Peyer's patch (tissue), 4 donors: ENCODE results near the gene NEMP2. TPM values are rescaled to one million over a fixed set of nuclear protein-coding genes. Genes with fewer than 3 reads are reported as not detected.
"Not testable (repeated sequence)": the region's sequence is repeated elsewhere in the genome, so short reads cannot be mapped to it uniquely, and the experiment has no call there.

ENCODE experiments used
- DNase-seq, 3 donors: peaks; one replicate each; pipeline ENCODE4 v3.0.0-alpha.2; 2017 to 2019
- H3K27ac ChIP-seq, 4 donors: fragments of 200-600 bp; sonication (generic); one replicate each; pipeline ENCODE4 v1.5.1; 2016 to 2019
- H3K27me3 ChIP-seq, 2 donors: fragments of 200-600 bp; sonication (generic); one replicate each; pipeline ENCODE4 v1.5.1; 2019
- H3K36me3 ChIP-seq, 3 donors: fragments of 200-600 bp; sonication (generic); one replicate each; pipeline ENCODE4 v1.5.1; 2016 to 2019
- H3K4me1 ChIP-seq, 4 donors: fragments of 200-600 bp; sonication (generic); one replicate each; pipeline ENCODE4 v1.5.1; 2016 to 2019
- H3K4me3 ChIP-seq, 4 donors: fragments of 200-600 bp; sonication (generic); 1 replicate in 3 of 4; 2 replicates in 1 of 4; pipeline ENCODE4 v1.5.1; 2016 to 2019; ENCODE audit warnings: mild to moderate bottlenecking in 1 of 4
- H3K9me3 ChIP-seq, 4 donors: fragments of 200-600 bp; sonication (generic); one replicate each; pipeline ENCODE4 v1.5.1; 2016 to 2019; ENCODE audit warnings: mild to moderate bottlenecking in 1 of 4
- CTCF ChIP-seq, 6 experiments: fragments of 450-650 bp in 4 of 6; fragments of 200-600 bp in 2 of 6; sonication (generic) in 1 of 6; IDR thresholded peaks; one replicate each; pipeline ENCODE4 v1.5.1; 2017 to 2019; ENCODE audit warnings: antibody characterized with exemption in 6 of 6, mild to moderate bottlenecking in 3 of 6, moderate library complexity in 1 of 6
- POLR2A ChIP-seq, 2 donors: fragments of 450-650 bp; IDR thresholded peaks; one replicate each; pipeline ENCODE4 v1.5.1; 2017; ENCODE audit warnings: antibody characterized with exemption in 2 of 2, mild to moderate bottlenecking in 2 of 2, moderate library complexity in 2 of 2
- total RNA-seq, 4 donors: library from RNA; depleted of rRNA; stranded (reverse); fragments of >200 nt; gene quantifications; one replicate each; pipeline ENCODE4 v1.1.0, GENCODE V29; 2016

NEMP2 gene
- total RNA-seq, 4 donors from 2014 or later: 0.85 to 11.6 (median 1.8) TPM

GRCh38 chr2:190477661-190478454 is 56.7 kb downstream of the NEMP2 start:
- no peak for DNase-seq
- TF ChIP-seq POLR2A (IDR thresholded peaks at IDR 0.05) (no peak), CTCF (IDR thresholded peaks at IDR 0.05) (peak in 1 of 6 experiments; percentile 3)
- Histone ChIP-seq H3K27ac (peak overlapping the region in 2 of 4 donors; percentile 43 to 52), H3K36me3 (no peaks in the 10 kb centered on the region), H3K4me1 (peaks cover 0 to 10% (median 0%) of the 10 kb centered on the region in 4 donors), H3K4me3 (no peak overlapping the region), H3K9me3 (no peaks in the 10 kb centered on the region), H3K27me3 (no peaks in the 10 kb centered on the region)

- DNase-seq: no peak
- Histone ChIP-seq H3K4me3 (no peak overlapping the region), H3K4me1 (peaks cover 0 to 27% (median 0%) of the 10 kb centered on the region in 4 donors), H3K36me3 (peaks cover 0 to 9% (median 0%) of the 10 kb centered on the region in 3 donors), H3K9me3 (no peaks in the 10 kb centered on the region), H3K27me3 (no peaks in the 10 kb centered on the region), H3K27ac (peak overlapping the region in 3 of 4 donors; percentile 26 to 69 (median 27))
- TF ChIP-seq CTCF (IDR thresholded peaks at IDR 0.05): no peak
These were observed 64.2 kb downstream of the NEMP2 start for GRCh38 chr2:190470256-190470826.

- TF ChIP-seq CTCF (IDR thresholded peaks at IDR 0.05) (no peak), POLR2A (IDR thresholded peaks at IDR 0.05) (no peak)
- Histone ChIP-seq H3K27ac (peak overlapping the region in 2 of 4 donors; percentile 26 to 69), H3K9me3 (no peaks in the 10 kb centered on the region), H3K27me3 (no peaks in the 10 kb centered on the region), H3K4me1 (peaks cover 0 to 28% (median 0%) of the 10 kb centered on the region in 4 donors), H3K4me3 (no peak overlapping the region), H3K36me3 (peaks cover 0 to 9% (median 0%) of the 10 kb centered on the region in 3 donors)
- no peak for DNase-seq
These were observed 64.8 kb downstream of the NEMP2 start for GRCh38 chr2:190469771-190470170.

GRCh38 chr2:190468814-190469569 is 65.5 kb downstream of the NEMP2 start:
- H3K27me3 ChIP-seq: no peaks in the 10 kb centered on the region
- DNase-seq: peak in 1 of 3 donors; percentile 75
- H3K9me3 ChIP-seq: no peaks in the 10 kb centered on the region
- peak overlapping the region in 2 of 4 donors; percentile 48 to 69 for H3K27ac ChIP-seq
- H3K4me1 ChIP-seq: peaks cover 0 to 32% (median 0%) of the 10 kb centered on the region in 4 donors
- TF ChIP-seq POLR2A (IDR thresholded peaks at IDR 0.05): no peak
- no peak for TF ChIP-seq CTCF (IDR thresholded peaks at IDR 0.05)
- H3K4me3 ChIP-seq: no peak overlapping the region
- H3K36me3 ChIP-seq: peaks cover 0 to 9% (median 0%) of the 10 kb centered on the region in 3 donors

GRCh38 chr2:190468354-190468753 is 66.2 kb downstream of the NEMP2 start:
- not testable (repeated sequence) for H3K9me3 ChIP-seq, DNase-seq, H3K4me3 ChIP-seq, H3K36me3 ChIP-seq, H3K27me3 ChIP-seq
- Histone ChIP-seq H3K4me1 (peaks cover 0 to 32% (median 0%) of the 10 kb centered on the region in 4 donors), H3K27ac (peak overlapping the region in 1 of 4 donors; percentile 69)
